ENCODE measurements around the gene RPE. TPM values are rescaled to one million over a fixed set of nuclear protein-coding genes. Genes with fewer than 3 reads are reported as not detected.
A peak's percentile ranks its signal among the peaks of the same experiment; 100 is the strongest.

Gene RPE
- total RNA-seq, 1 donor = 91.5 TPM

DNA sequence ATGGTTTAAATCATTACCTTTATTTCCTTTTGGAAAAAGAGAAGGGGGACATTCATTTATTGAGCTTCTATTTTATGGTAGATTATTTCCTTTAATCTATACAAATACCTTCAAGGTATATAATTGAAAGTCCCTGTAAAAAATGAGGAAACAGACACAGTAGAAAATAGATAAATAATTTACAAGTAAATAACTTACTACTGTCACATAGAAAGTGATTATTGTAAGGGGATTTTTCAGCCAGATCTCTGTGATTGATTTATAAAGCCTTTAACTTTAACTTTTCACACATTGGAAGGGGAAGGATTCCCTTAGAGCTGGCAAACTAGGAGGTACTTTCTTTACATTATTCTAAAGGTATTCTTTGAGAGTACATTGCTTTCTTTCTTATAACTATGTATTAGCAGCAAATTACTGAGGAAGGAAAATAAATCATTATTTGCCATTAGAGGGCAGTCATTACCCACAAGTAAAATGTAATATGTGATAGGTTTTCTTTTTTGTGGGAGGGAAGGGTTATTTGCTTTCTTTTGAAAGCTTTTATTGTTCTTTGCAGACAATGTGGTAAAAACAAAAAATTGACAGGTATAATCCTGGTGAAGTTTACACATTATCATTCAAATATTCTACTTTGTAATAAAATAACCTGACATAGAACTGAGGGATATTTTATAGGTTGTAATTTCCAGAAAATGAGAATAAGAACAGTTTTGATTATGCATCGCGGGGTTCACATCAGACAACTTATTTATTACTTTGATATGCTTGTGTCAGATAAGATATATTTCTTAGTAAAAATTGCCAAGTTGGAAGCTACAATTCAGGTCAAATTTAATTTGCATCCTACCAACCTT is 24.8 kb upstream of the RPE start:
- peak; percentile 45 for DNase-seq (ENCODE audit: low read depth)
- TF ChIP-seq, protein P1, sequence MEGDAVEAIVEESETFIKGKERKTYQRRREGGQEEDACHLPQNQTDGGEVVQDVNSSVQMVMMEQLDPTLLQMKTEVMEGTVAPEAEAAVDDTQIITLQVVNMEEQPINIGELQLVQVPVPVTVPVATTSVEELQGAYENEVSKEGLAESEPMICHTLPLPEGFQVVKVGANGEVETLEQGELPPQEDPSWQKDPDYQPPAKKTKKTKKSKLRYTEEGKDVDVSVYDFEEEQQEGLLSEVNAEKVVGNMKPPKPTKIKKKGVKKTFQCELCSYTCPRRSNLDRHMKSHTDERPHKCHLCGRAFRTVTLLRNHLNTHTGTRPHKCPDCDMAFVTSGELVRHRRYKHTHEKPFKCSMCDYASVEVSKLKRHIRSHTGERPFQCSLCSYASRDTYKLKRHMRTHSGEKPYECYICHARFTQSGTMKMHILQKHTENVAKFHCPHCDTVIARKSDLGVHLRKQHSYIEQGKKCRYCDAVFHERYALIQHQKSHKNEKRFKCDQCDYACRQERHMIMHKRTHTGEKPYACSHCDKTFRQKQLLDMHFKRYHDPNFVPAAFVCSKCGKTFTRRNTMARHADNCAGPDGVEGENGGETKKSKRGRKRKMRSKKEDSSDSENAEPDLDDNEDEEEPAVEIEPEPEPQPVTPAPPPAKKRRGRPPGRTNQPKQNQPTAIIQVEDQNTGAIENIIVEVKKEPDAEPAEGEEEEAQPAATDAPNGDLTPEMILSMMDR (IDR thresholded peaks at IDR 0.05; ENCODE audit: insufficient read depth, low read depth, low read length) = peak; percentile 41
- H3K4me3 ChIP-seq (ENCODE audit: low read depth, low read length) = no peak overlapping the region

DNA sequence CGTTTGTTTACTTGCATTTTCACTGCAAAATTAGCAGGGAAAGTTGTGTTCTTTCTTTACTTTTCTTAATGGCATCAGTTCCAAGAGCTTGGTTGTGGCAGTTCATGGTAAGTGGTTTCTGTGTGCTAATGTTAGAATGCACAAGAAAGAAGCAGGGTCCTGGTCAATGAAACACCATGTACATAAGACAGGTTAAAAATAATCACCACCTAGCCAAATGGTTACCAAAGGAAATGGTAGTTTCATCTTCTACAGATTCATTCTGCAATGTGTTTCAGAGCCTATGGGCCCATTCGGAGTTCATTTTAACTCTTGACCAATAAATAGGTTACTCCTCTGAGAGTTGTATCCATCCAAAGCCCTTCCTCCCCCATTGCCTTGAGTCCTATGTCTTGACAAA is 18.1 kb upstream of the RPE start:
- TF ChIP-seq, protein P1 (IDR thresholded peaks at IDR 0.05; ENCODE audit: insufficient read depth, low read depth, low read length) = no peak
- H3K4me3 ChIP-seq (ENCODE audit: low read depth, low read length) = no peak overlapping the region
- no peak for DNase-seq (ENCODE audit: low read depth)

DNA sequence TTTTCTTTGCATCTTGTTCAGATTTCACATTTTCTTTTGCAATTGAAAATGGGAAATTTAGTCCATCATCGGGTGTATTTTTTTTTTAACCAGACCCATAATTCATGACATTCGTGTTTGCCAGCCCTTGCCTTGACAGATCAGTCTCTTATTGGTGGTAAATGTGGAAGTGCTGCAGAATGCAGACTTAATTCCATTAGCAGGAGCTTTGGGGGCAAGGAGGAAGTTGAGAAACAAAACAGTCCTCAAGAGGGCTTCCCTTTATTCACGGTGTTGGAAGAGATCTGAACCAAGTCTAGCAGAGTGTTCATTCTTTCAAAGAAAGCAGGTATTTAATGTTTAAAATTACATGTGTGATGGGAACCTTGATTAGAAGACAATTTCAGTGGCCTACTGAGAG is 16.6 kb upstream of the RPE start:
- no peak for DNase-seq (ENCODE audit: low read depth)
- TF ChIP-seq, protein P1 (IDR thresholded peaks at IDR 0.05; ENCODE audit: insufficient read depth, low read depth, low read length) = no peak
- no peak overlapping the region for H3K4me3 ChIP-seq (ENCODE audit: low read depth, low read length)

DNA sequence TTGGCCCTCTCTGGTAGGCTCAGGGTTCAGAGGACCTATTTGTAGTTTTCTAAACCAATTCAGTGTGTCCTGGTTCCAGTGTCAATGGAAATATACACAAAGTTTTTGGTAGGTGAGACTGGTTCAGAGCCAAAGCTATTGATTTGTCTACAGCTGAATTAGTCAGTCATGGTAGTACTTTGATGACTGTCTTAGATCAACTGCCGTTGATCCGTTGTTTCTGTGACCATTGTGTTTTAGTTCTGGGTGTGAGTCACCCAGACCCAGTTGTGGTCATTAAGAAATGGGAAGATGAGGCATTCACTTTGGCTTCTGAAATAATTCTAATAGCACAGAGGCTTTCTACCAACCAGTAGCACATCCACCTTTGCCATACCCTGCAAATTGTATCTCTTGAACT is 16.0 kb upstream of the RPE start:
- TF ChIP-seq, protein P1 (IDR thresholded peaks at IDR 0.05; ENCODE audit: insufficient read depth, low read depth, low read length) = no peak
- no peak for DNase-seq (ENCODE audit: low read depth)
- H3K4me3 ChIP-seq (ENCODE audit: low read depth, low read length) = no peak overlapping the region

DNA sequence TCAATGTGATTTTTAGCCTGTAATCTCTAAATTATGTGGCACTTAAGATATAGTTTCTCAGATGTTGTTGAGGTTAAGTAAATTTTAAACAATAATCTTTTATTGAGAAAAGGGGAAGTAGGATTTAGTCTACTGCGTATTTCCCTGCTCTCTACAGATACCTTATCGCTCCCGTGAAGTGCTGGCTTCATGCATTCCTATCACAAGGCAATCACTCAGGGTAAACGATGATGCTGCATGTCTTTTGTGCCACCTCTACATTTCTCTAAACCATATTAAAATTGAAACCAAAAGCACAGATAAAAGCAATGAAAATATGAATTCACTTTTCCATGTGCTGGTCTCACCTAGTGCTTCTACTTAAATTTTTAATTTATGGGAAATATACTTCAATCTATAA is 14.4 kb upstream of the RPE start:
- TF ChIP-seq, protein P1 (IDR thresholded peaks at IDR 0.05; ENCODE audit: insufficient read depth, low read depth, low read length) = no peak
- DNase-seq (ENCODE audit: low read depth) = no peak

DNA sequence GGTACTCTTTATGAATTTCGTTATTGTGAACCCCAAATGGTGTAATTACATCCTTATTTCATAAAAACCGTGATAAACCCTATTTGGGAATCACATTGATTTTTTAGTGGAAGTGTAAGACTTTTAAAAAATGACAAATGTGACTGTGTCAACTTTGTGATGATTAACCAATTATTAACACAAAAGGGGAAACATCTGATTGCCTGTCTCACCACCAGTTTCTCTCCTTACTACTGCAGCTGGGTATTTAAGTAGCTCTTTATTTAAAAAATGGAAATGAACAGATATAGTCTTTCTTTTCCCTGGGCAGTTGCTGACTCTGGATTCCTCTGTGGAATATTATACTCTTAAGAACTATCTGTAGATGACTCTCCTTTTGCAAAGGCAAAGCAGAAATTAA is 11.6 kb upstream of the RPE start:
- DNase-seq (ENCODE audit: low read depth) = no peak
- H3K4me3 ChIP-seq (ENCODE audit: low read depth, low read length) = no peak overlapping the region
- TF ChIP-seq, protein P1 (IDR thresholded peaks at IDR 0.05; ENCODE audit: insufficient read depth, low read depth, low read length) = no peak

More for the DNA sequence above, 14.4 kb upstream of the RPE start:
- H3K4me3 ChIP-seq (ENCODE audit: low read depth, low read length) = no peak overlapping the region
